A673 (cell line): ENCODE measurements around the gene CCN5. TPM values are rescaled to one million over a fixed set of nuclear protein-coding genes. Genes with fewer than 3 reads are reported as not detected.
"Not testable (repeated sequence)": the region's sequence is repeated elsewhere in the genome, so short reads cannot be mapped to it uniquely, and the experiment has no call there.

Experiments used
- BruUV-seq: library from RNA; stranded (reverse); fragments of 400-500 nt; replicated peaks from 2 replicates; lab custom pipeline; 2021; lab: Mats Ljungman, UMichigan
- CTCF ChIA-PET: fragments of 300-600 bp; sonication (Branson Sonifier 250); formaldehyde crosslinking; loops from one replicate; lab custom pipeline; 2022; ENCODE audit warnings: antibody characterized with exemption; lab: Charles Lee
- POLR2A ChIA-PET: fragments of 300-600 bp; sonication (Branson Sonifier 250); formaldehyde crosslinking; loops from one replicate; lab custom pipeline; 2022; ENCODE audit warnings: antibody characterized with exemption; ENCODE audit not compliant: low non-redundant PET; lab: Charles Lee
- DNase-seq: peaks from one replicate; pipeline ENCODE4 v3.0.0-alpha.2; 2015; ENCODE audit warnings: low spot score
- H3K27ac ChIP-seq: fragments of 200-600 bp; sonication (generic); 2 replicates; pipeline ENCODE4 v1.5.1; 2016; ENCODE audit warnings: mixed run types, low read depth, mild to moderate bottlenecking, mixed read lengths, antibody characterized with exemption, low read length; ENCODE audit not compliant: poor library complexity, severe bottlenecking
- H3K27me3 ChIP-seq: fragments of 200-600 bp; sonication (generic); replicated peaks from 2 replicates; pipeline ENCODE4 v1.6.1; 2017; ENCODE audit warnings: mixed run types, low read depth, mild to moderate bottlenecking, mixed read lengths, antibody characterized with exemption, low read length; ENCODE audit not compliant: insufficient read depth, poor library complexity
- H3K36me3 ChIP-seq: fragments of 200-600 bp; sonication (generic); 2 replicates; pipeline ENCODE4 v1.6.1; 2016; ENCODE audit warnings: mixed run types, mild to moderate bottlenecking, mixed read lengths, antibody characterized with exemption, low read length; ENCODE audit not compliant: insufficient read depth, poor library complexity, severe bottlenecking
- H3K4me1 ChIP-seq: fragments of 200-600 bp; sonication (generic); 2 replicates; pipeline ENCODE4 v1.6.1; 2017; ENCODE audit warnings: mixed run types, mild to moderate bottlenecking, mixed read lengths, antibody characterized with exemption, low read length; ENCODE audit not compliant: insufficient read depth, poor library complexity, severe bottlenecking
- H3K4me3 ChIP-seq: fragments of 200-600 bp; sonication (generic); 2 replicates; pipeline ENCODE4 v1.5.1; 2016; ENCODE audit warnings: low read depth, mixed run types, mild to moderate bottlenecking, mixed read lengths, low read length; ENCODE audit not compliant: poor library complexity, severe bottlenecking
- H3K9me3 ChIP-seq: fragments of 200-600 bp; sonication (generic); 2 replicates; pipeline ENCODE4 v1.6.1; 2016; ENCODE audit warnings: mixed run types, low read depth, mild to moderate bottlenecking, mixed read lengths, antibody characterized with exemption, low read length; ENCODE audit not compliant: poor library complexity, severe bottlenecking
- CTCF ChIP-seq: fragments of 300-800, 200-600 bp; sonication (generic); conservative IDR thresholded peaks from 2 replicates; pipeline ENCODE4 v1.5.1; 2017; ENCODE audit warnings: low read depth, mild to moderate bottlenecking, antibody characterized with exemption, low read length, moderate library complexity, mixed read lengths
- EZH2 ChIP-seq: fragments of 200-600 bp; sonication (generic); IDR thresholded peaks from 2 replicates; pipeline ENCODE4 v1.6.1; 2017; ENCODE audit warnings: borderline replicate concordance, low read depth, mild to moderate bottlenecking, mixed read lengths, antibody characterized with exemption, low read length; ENCODE audit not compliant: poor library complexity, severe bottlenecking
- intact Hi-C: fragments of 100-400 bp; cut with micrococcal nuclease; formaldehyde crosslinking; loops from one replicate; pipeline ENCODE4 v1.10.0; 2022; ENCODE audit not compliant: unreplicated experiment
- total RNA-seq: library from RNA; stranded (reverse); gene quantifications from 2 replicates; pipeline ENCODE4 v1.2.3, GENCODE V29; 2021

The CCN5 gene
- total RNA-seq, 1 experiment from 2014 or later = not detected

- ChIA-PET CTCF (no interaction called here), POLR2A (no interaction called here)
- BruUV-seq = no TSS peak
- Histone ChIP-seq H3K36me3 (no peaks in the 10 kb centered on the region), H3K4me1 (no peaks in the 10 kb centered on the region), H3K9me3 (no peaks in the 10 kb centered on the region), H3K27ac (no peak overlapping the region), H3K27me3 (peaks cover 3% of the 10 kb centered on the region), H3K4me3 (no peak overlapping the region)
- no peak for TF ChIP-seq EZH2
- no peak for TF ChIP-seq CTCF
- intact Hi-C loops = no loop called here
- DNase-seq = no peak
Observed at GRCh38 chr20:44761423-44761822, 46.3 kb downstream of the CCN5 start.

GRCh38 chr20:44762466-44763140 lies 47.4 kb downstream of the CCN5 start:
- TF ChIP-seq CTCF = no peak
- TF ChIP-seq EZH2 = no peak
- Histone ChIP-seq H3K27ac (no peak overlapping the region), H3K27me3 (peaks cover 3% of the 10 kb centered on the region), H3K4me1 (no peaks in the 10 kb centered on the region), H3K4me3 (no peak overlapping the region), H3K36me3 (no peaks in the 10 kb centered on the region), H3K9me3 (no peaks in the 10 kb centered on the region)
- BruUV-seq = no TSS peak
- ChIA-PET CTCF (no interaction called here), POLR2A (no interaction called here)
- DNase-seq = peak; percentile 47
- intact Hi-C loops = no loop called here

GRCh38 chr20:44763798-44764197 lies 48.6 kb downstream of the CCN5 start:
- POLR2A ChIA-PET, CTCF ChIA-PET, H3K9me3 ChIP-seq, intact Hi-C loops, H3K4me1 ChIP-seq, H3K4me3 ChIP-seq, H3K27ac ChIP-seq, DNase-seq, H3K36me3 ChIP-seq, H3K27me3 ChIP-seq, BruUV-seq: not testable (repeated sequence)

- no peak overlapping the region for H3K4me3 ChIP-seq
- intact Hi-C loops = no loop called here
- H3K27ac ChIP-seq = no peak overlapping the region
- H3K27me3 ChIP-seq = peaks cover 3% of the 10 kb centered on the region
- TF ChIP-seq EZH2 = no peak
- TF ChIP-seq CTCF = no peak
- POLR2A ChIA-PET = no interaction called here
- DNase-seq = no peak
- CTCF ChIA-PET = no interaction called here
- BruUV-seq = no TSS peak
- H3K9me3 ChIP-seq = no peaks in the 10 kb centered on the region
- no peaks in the 10 kb centered on the region for H3K36me3 ChIP-seq
- H3K4me1 ChIP-seq = no peaks in the 10 kb centered on the region
Observed at GRCh38 chr20:44765091-44765490, 49.9 kb downstream of the CCN5 start.
